ENCODE results near the gene MLC1.

Gene MLC1

DNA sequence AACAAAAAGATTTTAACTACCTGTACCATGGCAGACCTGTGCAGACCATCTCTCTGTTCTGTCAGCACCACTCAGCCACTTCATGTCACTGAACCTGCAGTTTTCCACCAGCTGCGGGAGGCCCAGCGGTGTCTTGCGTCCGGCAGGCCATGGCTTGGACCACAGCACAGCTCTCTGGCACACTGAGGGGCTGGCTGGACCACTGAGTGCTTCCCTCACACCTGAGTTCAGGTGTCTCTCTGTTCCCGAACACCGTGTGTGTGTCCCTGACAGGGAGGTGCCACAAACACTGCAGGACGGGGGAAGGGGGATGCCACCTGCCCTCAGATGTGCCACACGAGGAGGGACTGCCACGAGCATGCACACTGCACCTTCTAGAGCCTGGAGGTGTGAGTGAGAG lies 22.3 kb upstream of the MLC1 start:
- Histone ChIP-seq H3K27ac (ENCODE audit: extremely low read depth, low read depth, low read length) (no peak overlapping the region), H3K9me3 (ENCODE audit: control insufficient read depth, insufficient read depth, low read depth, low read length) (no peaks in the 10 kb centered on the region), H3K4me3 (ENCODE audit: low read depth, low read length) (no peak overlapping the region), H3K36me3 (ENCODE audit: control insufficient read depth in 2 of 2, insufficient read depth in 1 of 2, low read length in 2 of 2) (no peaks in the 10 kb centered on the region), H3K4me1 (ENCODE audit: control insufficient read depth, insufficient read depth, low read length) (no peaks in the 10 kb centered on the region)
- TF ChIP-seq ZNF341 (tag by site-specific recombination; IDR thresholded peaks at IDR 0.05; ENCODE audit: low read depth) (no peak), ZNF366 (tag by site-specific recombination; conservative IDR thresholded peaks at IDR 0.05) (no peak), KLF1 (tag by site-specific recombination; IDR thresholded peaks at IDR 0.05) (no peak), ZNF76 (tag by site-specific recombination; IDR thresholded peaks at IDR 0.05; ENCODE audit: borderline replicate concordance, low read depth) (no peak)
- ChIA-PET POLR2A (no interaction called here), CTCF (interaction anchor here (0.5 to 0.9 kb wide), 2 partner anchors 14 to 515 kb away, joined by 3 read pairs; no protein-coding TSS in a partner anchor)

DNA sequence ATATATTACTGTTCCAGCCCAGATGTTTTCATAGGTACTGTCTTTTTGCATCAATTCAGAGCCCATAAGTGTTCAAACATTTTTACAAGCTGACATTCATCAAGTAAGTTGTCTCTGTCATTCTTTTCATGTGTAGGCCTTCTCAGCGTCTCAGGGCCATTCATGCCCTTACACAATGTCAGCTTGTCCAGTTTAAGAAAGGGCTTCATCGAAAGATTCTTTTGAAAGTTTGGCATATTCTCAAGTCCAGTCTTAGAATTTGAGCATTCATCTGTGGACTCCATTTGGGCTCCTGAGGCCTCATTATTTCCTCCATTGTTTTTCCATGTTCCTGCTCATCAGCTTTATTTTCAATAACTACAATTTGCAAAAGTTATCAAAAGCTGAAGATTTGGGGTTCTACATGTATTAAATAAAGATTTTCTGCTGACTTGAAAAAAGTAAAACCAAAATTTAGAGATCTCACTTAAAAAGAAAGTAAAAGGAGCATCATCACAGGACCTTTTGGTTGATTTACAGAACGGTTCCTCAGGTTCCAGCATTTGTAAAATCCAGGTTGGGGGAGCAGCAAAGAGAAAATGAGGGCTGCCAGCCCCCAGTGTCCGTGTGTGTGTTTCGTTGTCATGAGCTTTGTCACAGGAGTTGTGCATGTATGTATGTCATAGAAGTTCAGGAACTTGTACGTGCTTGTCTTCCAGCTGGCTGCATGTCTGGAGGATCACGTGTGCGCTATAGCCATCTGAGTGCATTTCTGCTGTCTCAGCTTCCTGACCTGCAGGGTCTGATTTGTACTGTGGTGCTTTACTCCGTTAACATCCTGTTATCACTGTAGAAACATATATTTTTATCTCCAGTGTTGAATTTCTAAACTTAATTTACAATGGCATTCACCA lies 20.2 kb upstream of the MLC1 start:
- TF ChIP-seq, protein P1, sequence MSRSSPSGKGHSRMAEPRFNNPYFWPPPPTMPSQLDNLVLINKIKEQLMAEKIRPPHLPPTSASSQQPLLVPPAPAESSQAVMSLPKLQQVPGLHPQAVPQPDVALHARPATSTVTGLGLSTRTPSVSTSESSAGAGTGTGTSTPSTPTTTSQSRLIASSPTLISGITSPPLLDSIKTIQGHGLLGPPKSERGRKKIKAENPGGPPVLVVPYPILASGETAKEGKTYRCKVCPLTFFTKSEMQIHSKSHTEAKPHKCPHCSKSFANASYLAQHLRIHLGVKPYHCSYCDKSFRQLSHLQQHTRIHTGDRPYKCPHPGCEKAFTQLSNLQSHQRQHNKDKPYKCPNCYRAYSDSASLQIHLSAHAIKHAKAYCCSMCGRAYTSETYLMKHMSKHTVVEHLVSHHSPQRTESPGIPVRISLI (tag by site-specific recombination; IDR thresholded peaks at IDR 0.05), result no peak
- TF ChIP-seq, protein P2, sequence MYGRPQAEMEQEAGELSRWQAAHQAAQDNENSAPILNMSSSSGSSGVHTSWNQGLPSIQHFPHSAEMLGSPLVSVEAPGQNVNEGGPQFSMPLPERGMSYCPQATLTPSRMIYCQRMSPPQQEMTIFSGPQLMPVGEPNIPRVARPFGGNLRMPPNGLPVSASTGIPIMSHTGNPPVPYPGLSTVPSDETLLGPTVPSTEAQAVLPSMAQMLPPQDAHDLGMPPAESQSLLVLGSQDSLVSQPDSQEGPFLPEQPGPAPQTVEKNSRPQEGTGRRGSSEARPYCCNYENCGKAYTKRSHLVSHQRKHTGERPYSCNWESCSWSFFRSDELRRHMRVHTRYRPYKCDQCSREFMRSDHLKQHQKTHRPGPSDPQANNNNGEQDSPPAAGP (tag by site-specific recombination; IDR thresholded peaks at IDR 0.05), result no peak
- TF ChIP-seq, protein P3, sequence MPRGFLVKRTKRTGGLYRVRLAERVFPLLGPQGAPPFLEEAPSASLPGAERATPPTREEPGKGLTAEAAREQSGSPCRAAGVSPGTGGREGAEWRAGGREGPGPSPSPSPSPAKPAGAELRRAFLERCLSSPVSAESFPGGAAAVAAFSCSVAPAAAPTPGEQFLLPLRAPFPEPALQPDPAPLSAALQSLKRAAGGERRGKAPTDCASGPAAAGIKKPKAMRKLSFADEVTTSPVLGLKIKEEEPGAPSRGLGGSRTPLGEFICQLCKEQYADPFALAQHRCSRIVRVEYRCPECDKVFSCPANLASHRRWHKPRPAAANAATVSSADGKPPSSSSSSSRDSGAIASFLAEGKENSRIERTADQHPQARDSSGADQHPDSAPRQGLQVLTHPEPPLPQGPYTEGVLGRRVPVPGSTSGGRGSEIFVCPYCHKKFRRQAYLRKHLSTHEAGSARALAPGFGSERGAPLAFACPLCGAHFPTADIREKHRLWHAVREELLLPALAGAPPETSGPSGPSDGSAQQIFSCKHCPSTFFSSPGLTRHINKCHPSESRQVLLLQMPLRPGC (tag by site-specific recombination; IDR thresholded peaks at IDR 0.05), result no peak
- TF ChIP-seq ZNF670 (tag by site-specific recombination; IDR thresholded peaks at IDR 0.05; ENCODE audit: low read depth) (no peak), ZNF23 (tag by site-specific recombination; IDR thresholded peaks at IDR 0.05; ENCODE audit: borderline replicate concordance) (no peak), ZBTB17 (tag by site-specific recombination; IDR thresholded peaks at IDR 0.05) (no peak), ZNF132 (tag by site-specific recombination; IDR thresholded peaks at IDR 0.05; ENCODE audit: borderline replicate concordance) (no peak), TRIM28 (IDR thresholded peaks at IDR 0.05; ENCODE audit: borderline replicate concordance, low read length) (no peak), ZIC2 (tag by site-specific recombination; IDR thresholded peaks at IDR 0.05) (no peak), ZNF600 (tag by site-specific recombination; IDR thresholded peaks at IDR 0.05) (no peak), ZFP41 (tag by site-specific recombination; IDR thresholded peaks at IDR 0.05; ENCODE audit: borderline replicate concordance) (no peak), ZNF112 (tag by site-specific recombination; IDR thresholded peaks at IDR 0.05) (no peak), ZBTB21 (tag by site-specific recombination; IDR thresholded peaks at IDR 0.05) (no peak), ZNF530 (tag by site-specific recombination; IDR thresholded peaks at IDR 0.05; ENCODE audit: low read depth) (no peak), ZNF514 (tag by site-specific recombination; IDR thresholded peaks at IDR 0.05) (no peak), ZNF121 (tag by site-specific recombination; IDR thresholded peaks at IDR 0.05) (no peak)
- H3K4me1 ChIP-seq (ENCODE audit: control insufficient read depth, insufficient read depth, low read length), result no peaks in the 10 kb centered on the region
- POLR2A ChIA-PET, result interaction anchor here (0.7 kb wide), 1 partner anchor 429 kb away, joined by 3 read pairs; no protein-coding TSS in a partner anchor
- H3K9me3 ChIP-seq (ENCODE audit: control insufficient read depth, insufficient read depth, low read depth, low read length), result no peaks in the 10 kb centered on the region
- H3K4me3 ChIP-seq (ENCODE audit: low read depth, low read length), result no peak overlapping the region
- no peaks in the 10 kb centered on the region for H3K36me3 ChIP-seq (ENCODE audit: control insufficient read depth in 2 of 2, insufficient read depth in 1 of 2, low read length in 2 of 2)
- CTCF ChIA-PET, result interaction anchor here (0.7 kb wide), 1 partner anchor 33 kb away, joined by 3 read pairs; no protein-coding TSS in a partner anchor
- no peak overlapping the region for H3K27ac ChIP-seq (ENCODE audit: extremely low read depth, low read depth, low read length)

Data from HEK293 (cell line).